ENCODE results near the gene GLDC. TPM values are rescaled to one million over a fixed set of nuclear protein-coding genes. Genes with fewer than 3 reads are reported as not detected.

GLDC gene
- total RNA-seq, 1 donor from 2014 or later: 8.9 TPM

GRCh38 chr9:6620796-6621195 is 24.7 kb downstream of the GLDC start:
- Mint-ChIP-seq H3K27ac (ENCODE audit: unreplicated experiment) (no peak overlapping the region), H3K9me3 (ENCODE audit: unreplicated experiment) (no peaks in the 10 kb centered on the region), H3K27me3 (ENCODE audit: low read depth, unreplicated experiment) (no peaks in the 10 kb centered on the region), H3K36me3 (ENCODE audit: low read depth, unreplicated experiment) (no peaks in the 10 kb centered on the region), H3K4me3 (ENCODE audit: unreplicated experiment) (no peak overlapping the region), H3K4me1 (ENCODE audit: low read depth, unreplicated experiment) (no peaks in the 10 kb centered on the region)
- no peak for FAIRE-seq
- peaks cover 3% of the 10 kb centered on the region for H3K4me1 ChIP-seq (ENCODE audit: insufficient read depth, low read length)
- DNase-seq (ENCODE audit: low read depth): no peak
- no peak overlapping the region for H3K9ac ChIP-seq (ENCODE audit: low read length)
- no peaks in the 10 kb centered on the region for H3K27me3 ChIP-seq (ENCODE audit: insufficient read depth, low read length)
- H2AFZ ChIP-seq (ENCODE audit: low read depth, low read length): no peak overlapping the region
- no peaks in the 10 kb centered on the region for H3K36me3 ChIP-seq (ENCODE audit: insufficient read depth, low read length)
- H3K9me3 ChIP-seq (ENCODE audit: insufficient read depth, low read depth, low read length): no peaks in the 10 kb centered on the region
- H3K4me3 ChIP-seq (ENCODE audit: insufficient read depth, low read depth, low read length): no peak overlapping the region
- no peak overlapping the region for H3K27ac ChIP-seq (ENCODE audit: low read depth, low read length)
- H3K79me2 ChIP-seq (ENCODE audit: insufficient read depth, low read length): no peaks in the 10 kb centered on the region
- no peaks in the 10 kb centered on the region for H4K20me1 ChIP-seq (ENCODE audit: insufficient read depth, low read length)
- H3K4me2 ChIP-seq (ENCODE audit: low read length): no peak overlapping the region
- TF ChIP-seq CTCF (IDR thresholded peaks at IDR 0.05; ENCODE audit: insufficient read depth, low read depth, low read length) (no peak), EZH2 (IDR thresholded peaks at IDR 0.05; ENCODE audit: insufficient read depth, low read length) (no peak)

GRCh38 chr9:6620353-6620752 is 25.2 kb downstream of the GLDC start:
- no peaks in the 10 kb centered on the region for H3K36me3 Mint-ChIP-seq (ENCODE audit: low read depth, unreplicated experiment)
- no peak overlapping the region for H3K27ac ChIP-seq (ENCODE audit: low read depth, low read length)
- no peaks in the 10 kb centered on the region for H3K27me3 ChIP-seq (ENCODE audit: insufficient read depth, low read length)
- no peak overlapping the region for H3K4me3 Mint-ChIP-seq (ENCODE audit: unreplicated experiment)
- no peak overlapping the region for H3K27ac Mint-ChIP-seq (ENCODE audit: unreplicated experiment)
- no peak for DNase-seq (ENCODE audit: low read depth)
- H3K4me1 ChIP-seq (ENCODE audit: insufficient read depth, low read length): peaks cover 3% of the 10 kb centered on the region
- no peak overlapping the region for H3K4me3 ChIP-seq (ENCODE audit: insufficient read depth, low read depth, low read length)
- H3K9me3 ChIP-seq (ENCODE audit: insufficient read depth, low read depth, low read length): no peaks in the 10 kb centered on the region
- no peak for TF ChIP-seq EZH2 (IDR thresholded peaks at IDR 0.05; ENCODE audit: insufficient read depth, low read length)
- TF ChIP-seq CTCF (IDR thresholded peaks at IDR 0.05; ENCODE audit: insufficient read depth, low read depth, low read length): no peak
- H3K9me3 Mint-ChIP-seq (ENCODE audit: unreplicated experiment): no peaks in the 10 kb centered on the region
- H3K79me2 ChIP-seq (ENCODE audit: insufficient read depth, low read length): no peaks in the 10 kb centered on the region
- no peaks in the 10 kb centered on the region for H3K27me3 Mint-ChIP-seq (ENCODE audit: low read depth, unreplicated experiment)
- no peaks in the 10 kb centered on the region for H3K4me1 Mint-ChIP-seq (ENCODE audit: low read depth, unreplicated experiment)
- H3K36me3 ChIP-seq (ENCODE audit: insufficient read depth, low read length): no peaks in the 10 kb centered on the region
- H2AFZ ChIP-seq (ENCODE audit: low read depth, low read length): no peak overlapping the region
- no peak overlapping the region for H3K4me2 ChIP-seq (ENCODE audit: low read length)
- H4K20me1 ChIP-seq (ENCODE audit: insufficient read depth, low read length): no peaks in the 10 kb centered on the region
- H3K9ac ChIP-seq (ENCODE audit: low read length): no peak overlapping the region
- FAIRE-seq: no peak

GRCh38 chr9:6619909-6620308 is 25.6 kb downstream of the GLDC start:
- Histone ChIP-seq H2AFZ (ENCODE audit: low read depth, low read length) (no peak overlapping the region), H4K20me1 (ENCODE audit: insufficient read depth, low read length) (no peaks in the 10 kb centered on the region), H3K4me1 (ENCODE audit: insufficient read depth, low read length) (peaks cover 3% of the 10 kb centered on the region), H3K27ac (ENCODE audit: low read depth, low read length) (no peak overlapping the region), H3K4me2 (ENCODE audit: low read length) (no peak overlapping the region), H3K9me3 (ENCODE audit: insufficient read depth, low read depth, low read length) (no peaks in the 10 kb centered on the region), H3K36me3 (ENCODE audit: insufficient read depth, low read length) (no peaks in the 10 kb centered on the region), H3K79me2 (ENCODE audit: insufficient read depth, low read length) (no peaks in the 10 kb centered on the region), H3K9ac (ENCODE audit: low read length) (no peak overlapping the region), H3K4me3 (ENCODE audit: insufficient read depth, low read depth, low read length) (no peak overlapping the region), H3K27me3 (ENCODE audit: insufficient read depth, low read length) (no peaks in the 10 kb centered on the region)
- Mint-ChIP-seq H3K27ac (ENCODE audit: unreplicated experiment) (no peak overlapping the region), H3K4me3 (ENCODE audit: unreplicated experiment) (no peak overlapping the region), H3K4me1 (ENCODE audit: low read depth, unreplicated experiment) (no peaks in the 10 kb centered on the region), H3K36me3 (ENCODE audit: low read depth, unreplicated experiment) (no peaks in the 10 kb centered on the region), H3K27me3 (ENCODE audit: low read depth, unreplicated experiment) (no peaks in the 10 kb centered on the region), H3K9me3 (ENCODE audit: unreplicated experiment) (no peaks in the 10 kb centered on the region)
- FAIRE-seq: no peak
- TF ChIP-seq CTCF (IDR thresholded peaks at IDR 0.05; ENCODE audit: insufficient read depth, low read depth, low read length) (no peak), EZH2 (IDR thresholded peaks at IDR 0.05; ENCODE audit: insufficient read depth, low read length) (no peak)
- DNase-seq (ENCODE audit: low read depth): no peak
